HUES64 (cell line): ENCODE results near the gene METTL9.
"Not testable (repeated sequence)": the region's sequence is repeated elsewhere in the genome, so short reads cannot be mapped to it uniquely, and the experiment has no call there.

Source experiments
- H3K27ac ChIP-seq: 2 replicates; pipeline ENCODE4 v1.7.0; 2013; ENCODE audit warnings: low read depth, low read length, inconsistent platforms
- H3K27me3 ChIP-seq: 2 replicates; pipeline ENCODE4 v1.6.1; 2013; ENCODE audit warnings: mild to moderate bottlenecking, low read length; ENCODE audit not compliant: insufficient read depth
- H3K36me3 ChIP-seq: 2 replicates; pipeline ENCODE4 v1.6.1; 2013; ENCODE audit warnings: mild to moderate bottlenecking, low read length; ENCODE audit not compliant: insufficient read depth
- H3K4me1 ChIP-seq: 2 replicates; pipeline ENCODE4 v1.6.1; 2013; ENCODE audit warnings: mild to moderate bottlenecking, low read length, moderate library complexity; ENCODE audit not compliant: insufficient read depth
- H3K4me3 ChIP-seq: 2 replicates; pipeline ENCODE4 v1.5.1; 2013; ENCODE audit warnings: mild to moderate bottlenecking, low read length, moderate library complexity
- H3K9ac ChIP-seq: 2 replicates; pipeline ENCODE4 v1.6.1; 2013; ENCODE audit warnings: mild to moderate bottlenecking, low read depth, low read length
- H3K9me3 ChIP-seq: 2 replicates; pipeline ENCODE4 v1.6.1; 2013; ENCODE audit warnings: low read depth, low read length; ENCODE audit not compliant: insufficient read depth
- WGBS: fragments of 150-250, 120-280 bp; methylation state at CpG from one replicate; pipeline ENCODE4 v1.1.7; 2013; ENCODE audit warnings: missing lambda C conversion rate; 5-methylcytosine and 5-hydroxymethylcytosine counted together

METTL9 gene

GRCh38 chr16:21628121-21628726 lies 28.8 kb downstream of the METTL9 start:
- Histone ChIP-seq H3K4me1 (no peaks in the 10 kb centered on the region), H3K36me3 (peaks cover 65% of the 10 kb centered on the region), H3K9ac (no peak overlapping the region), H3K27me3 (no peaks in the 10 kb centered on the region), H3K9me3 (no peaks in the 10 kb centered on the region; the same call in 1 of the 2 replicates), H3K4me3 (no peak overlapping the region), H3K27ac (no peak overlapping the region)
- 92% methylated on average over 5 of the region's 5 CpGs for WGBS

DNA sequence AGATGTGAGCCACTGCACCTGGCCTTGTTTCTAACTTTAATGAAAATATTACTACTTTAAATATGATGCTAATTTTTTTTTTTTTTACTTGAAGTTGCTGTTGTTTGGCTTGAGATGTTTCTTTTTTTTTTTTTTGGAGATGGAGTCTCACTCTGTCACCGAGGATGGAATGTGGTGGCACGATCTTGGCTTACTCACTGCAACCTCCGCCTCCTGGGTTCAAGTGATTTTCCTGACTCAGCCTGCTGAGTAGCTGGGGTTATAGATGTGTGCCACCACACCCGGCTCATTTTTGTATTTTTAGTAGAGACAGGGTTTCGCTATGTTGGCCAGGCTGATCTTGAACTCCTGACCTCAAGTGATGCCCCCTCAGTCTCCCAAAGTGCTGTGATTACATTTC lies 29.4 kb downstream of the METTL9 start:
- no peaks in the 10 kb centered on the region for H3K4me1 ChIP-seq

DNA sequence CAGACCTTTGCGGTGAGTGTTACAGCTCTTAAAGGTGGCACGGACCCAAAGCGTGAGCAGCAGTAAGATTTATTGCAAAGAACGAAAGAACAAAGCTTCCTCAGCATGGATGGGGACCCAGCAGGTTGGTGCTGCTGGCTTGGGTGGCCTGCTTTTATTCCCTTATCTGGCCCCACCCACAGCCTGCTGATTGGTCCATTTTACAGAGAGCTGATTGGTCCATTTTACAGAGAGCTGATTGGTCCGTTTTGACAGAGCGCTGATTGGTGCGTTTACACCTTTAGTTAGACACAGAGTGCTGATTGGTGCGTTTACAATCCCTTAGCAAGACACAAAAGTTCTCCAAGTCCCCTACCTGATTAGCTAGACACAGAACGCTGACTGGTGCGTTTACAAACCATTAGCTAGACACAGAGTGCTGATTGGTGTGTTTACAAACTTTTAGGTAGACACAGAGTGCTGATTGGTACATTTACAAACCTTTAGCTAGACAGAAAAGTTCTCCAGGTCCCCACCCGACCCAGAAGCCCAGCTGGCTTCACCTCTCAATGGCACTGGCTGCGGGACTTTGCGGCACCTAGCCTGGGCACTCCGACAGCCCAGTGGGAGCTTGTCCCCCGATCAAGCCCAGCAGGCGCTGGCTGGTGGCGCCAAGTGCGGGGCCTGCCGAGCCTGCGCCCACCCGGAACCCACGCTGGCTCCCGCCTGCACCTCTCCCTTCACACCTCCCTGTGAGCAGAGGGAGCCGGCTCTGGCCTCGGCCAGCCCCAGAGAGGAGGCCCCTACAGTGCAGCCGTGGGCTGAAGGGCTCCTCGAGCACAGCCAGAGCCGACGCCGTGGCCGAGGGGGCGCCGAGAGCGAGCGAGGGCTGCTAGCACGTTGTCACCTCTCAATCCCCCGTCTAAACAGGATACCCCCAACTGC lies 30.5 kb downstream of the METTL9 start:
- WGBS = 97% methylated on average over 37 of the region's 37 CpGs
- not testable (repeated sequence) for H3K9me3 ChIP-seq, H3K27ac ChIP-seq, H3K9ac ChIP-seq, H3K27me3 ChIP-seq, H3K4me1 ChIP-seq, H3K4me3 ChIP-seq
- H3K36me3 ChIP-seq = peaks cover 52% of the 10 kb centered on the region

More for the DNA sequence above, 29.4 kb downstream of the METTL9 start:
- Histone ChIP-seq H3K9me3 (no peaks in the 10 kb centered on the region; the same call in 1 of the 2 replicates), H3K9ac (no peak overlapping the region), H3K27me3 (no peaks in the 10 kb centered on the region), H3K4me3 (no peak overlapping the region), H3K27ac (no peak overlapping the region), H3K36me3 (peaks cover 63% of the 10 kb centered on the region)
- 96% methylated on average over 5 of the region's 5 CpGs for WGBS

DNA sequence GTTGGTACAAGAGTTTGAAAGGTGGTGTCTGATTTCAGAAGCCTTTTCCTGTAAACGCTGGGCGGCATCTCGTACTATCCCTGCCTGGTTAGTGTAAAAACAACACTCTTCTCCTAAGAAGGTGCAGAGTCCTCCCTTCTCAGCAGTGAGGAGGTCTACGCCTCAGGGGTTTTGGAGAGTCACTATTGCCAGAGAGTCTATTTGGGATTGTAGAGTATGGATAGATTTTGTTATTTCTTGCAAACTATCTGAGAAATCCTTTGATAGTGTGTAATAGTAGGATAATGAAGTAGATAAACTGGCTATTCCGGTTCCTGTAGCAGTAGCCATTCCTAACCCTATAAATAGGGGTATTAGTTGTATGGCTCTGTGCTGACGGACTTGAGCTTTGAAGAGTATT lies 31.5 kb downstream of the METTL9 start:
- not testable (repeated sequence) for H3K27me3 ChIP-seq, H3K9ac ChIP-seq, H3K4me3 ChIP-seq, H3K4me1 ChIP-seq, H3K27ac ChIP-seq, H3K9me3 ChIP-seq
- WGBS = 96% methylated on average over 6 of the region's 6 CpGs
- H3K36me3 ChIP-seq = peaks cover 43% of the 10 kb centered on the region

DNA sequence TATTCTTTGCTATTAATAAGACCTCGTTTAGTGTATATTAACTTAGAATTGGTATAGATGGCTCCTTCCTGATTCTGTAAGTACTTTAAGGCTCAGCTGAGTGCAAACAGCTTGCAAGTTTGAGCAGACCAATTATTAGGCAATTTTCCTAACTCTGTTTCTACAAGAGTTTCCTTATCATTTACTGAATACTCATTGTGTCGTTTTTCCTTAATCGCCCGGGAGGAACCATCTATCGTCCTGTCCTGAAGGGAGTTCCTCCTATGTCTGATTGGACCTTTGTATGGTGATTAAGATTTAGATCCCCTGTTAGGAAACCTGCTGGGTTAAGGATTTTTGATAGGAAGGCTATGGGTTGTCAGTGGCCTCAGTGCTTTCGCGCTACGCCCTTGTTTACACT lies 32.0 kb downstream of the METTL9 start:
- not testable (repeated sequence) for H3K4me1 ChIP-seq, H3K27ac ChIP-seq, H3K9me3 ChIP-seq, H3K27me3 ChIP-seq, H3K4me3 ChIP-seq, H3K9ac ChIP-seq
- H3K36me3 ChIP-seq = peaks cover 38% of the 10 kb centered on the region
- 87% methylated on average over 8 of the region's 8 CpGs for WGBS

- not testable (repeated sequence) for H3K27ac ChIP-seq, H3K9ac ChIP-seq, H3K9me3 ChIP-seq, H3K4me1 ChIP-seq, H3K27me3 ChIP-seq, H3K4me3 ChIP-seq
- WGBS = 98% methylated on average over 5 of the region's 5 CpGs
- peaks cover 31% of the 10 kb centered on the region for H3K36me3 ChIP-seq
These were observed 32.7 kb downstream of the METTL9 start for GRCh38 chr16:21631951-21632575.

GRCh38 chr16:21634216-21634615 lies 34.8 kb downstream of the METTL9 start:
- Histone ChIP-seq H3K27me3 (no peaks in the 10 kb centered on the region), H3K4me1 (0 out of 2 replicates have a peak, but pooled peaks cover 5% of the 10 kb centered on the region), H3K4me3 (no peak overlapping the region), H3K27ac (no peak overlapping the region), H3K9me3 (no peaks in the 10 kb centered on the region), H3K9ac (no peak overlapping the region), H3K36me3 (peaks cover 11% of the 10 kb centered on the region)
- WGBS = 96% methylated on average over 5 of the region's 5 CpGs

- not testable (repeated sequence) for H3K9ac ChIP-seq, H3K4me1 ChIP-seq, H3K9me3 ChIP-seq, H3K27ac ChIP-seq, H3K27me3 ChIP-seq, H3K4me3 ChIP-seq, H3K36me3 ChIP-seq
- WGBS = 88% methylated on average over 9 of the region's 9 CpGs
These were observed 36.3 kb downstream of the METTL9 start for GRCh38 chr16:21635694-21636093.

DNA sequence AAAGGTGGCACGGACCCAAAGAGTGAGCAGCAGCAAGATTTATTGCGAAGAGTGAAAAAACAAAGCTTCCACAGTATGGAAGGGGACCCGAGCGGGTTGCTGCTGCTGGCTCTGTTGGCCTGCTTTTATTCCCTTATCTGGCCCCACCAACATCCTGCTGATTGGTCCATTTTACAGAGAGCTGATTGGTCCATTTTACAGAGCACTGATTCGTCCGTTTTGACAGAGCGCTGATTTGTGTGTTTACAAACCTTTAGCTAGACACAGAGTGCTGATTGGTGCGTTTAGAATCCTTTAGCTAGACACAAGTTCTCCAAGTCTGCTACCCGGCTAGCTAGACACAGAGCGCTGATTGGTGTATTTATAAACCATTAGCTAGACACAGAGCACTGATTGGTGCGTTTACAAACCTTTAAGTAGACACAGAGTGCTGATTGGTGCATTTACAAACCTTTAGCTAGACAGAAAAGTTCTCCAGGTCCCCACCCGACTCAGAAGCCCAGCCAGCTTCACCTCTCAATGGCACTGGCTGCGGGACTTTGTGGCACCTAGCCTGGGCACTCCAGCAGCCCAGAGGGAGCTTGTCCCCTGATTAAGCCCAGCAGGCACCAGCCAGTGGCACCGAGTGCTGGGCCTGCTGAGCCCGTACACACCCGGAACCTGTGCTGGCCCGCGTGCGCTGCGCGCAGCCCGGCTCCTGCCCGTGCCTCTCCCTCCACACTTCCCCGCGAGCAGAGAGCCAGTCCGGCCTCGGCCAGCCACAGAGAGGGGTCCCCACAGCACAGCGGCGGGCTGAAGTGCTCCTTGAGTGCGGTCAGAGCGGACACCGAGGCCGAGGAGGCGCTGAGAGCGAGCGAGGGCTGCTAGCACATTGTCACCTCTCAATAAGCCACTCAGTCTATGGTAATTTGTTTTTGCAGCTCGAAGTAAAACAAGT lies 37.9 kb downstream of the METTL9 start:
- 97% methylated on average over 37 of the region's 37 CpGs for WGBS

GRCh38 chr16:21638573-21638975 lies 39.2 kb downstream of the METTL9 start:
- no peak overlapping the region for H3K27ac ChIP-seq
- H3K36me3 ChIP-seq = no peaks in the 10 kb centered on the region; the same call in 1 of the 2 replicates
- 0 out of 2 replicates have a peak, but pooled peaks cover 5% of the 10 kb centered on the region for H3K4me1 ChIP-seq
- H3K9ac ChIP-seq = no peak overlapping the region
- no peaks in the 10 kb centered on the region for H3K27me3 ChIP-seq
- no peaks in the 10 kb centered on the region for H3K9me3 ChIP-seq
- no peak overlapping the region for H3K4me3 ChIP-seq
- 91% methylated on average over 2 of the region's 4 CpGs for WGBS

More for the DNA sequence above, 37.9 kb downstream of the METTL9 start:
- Histone ChIP-seq H3K27ac (no peak overlapping the region), H3K4me3 (no peak overlapping the region), H3K27me3 (no peaks in the 10 kb centered on the region), H3K9ac (no peak overlapping the region), H3K36me3 (no peaks in the 10 kb centered on the region; the same call in 1 of the 2 replicates), H3K4me1 (0 out of 2 replicates have a peak, but pooled peaks cover 5% of the 10 kb centered on the region), H3K9me3 (no peaks in the 10 kb centered on the region)
